Glomerular visceral epithelial cell (primary cell): ENCODE measurements around the gene RND2.
A peak's percentile ranks its signal among the peaks of the same experiment; 100 is the strongest.

Experiments
- DNase-seq: peaks from one replicate; pipeline ENCODE4 v3.0.0-alpha.2; 2016; ENCODE audit errors: extremely low spot score

The RND2 gene

GRCh38 chr17:43006639-43007551 lies 18.1 kb upstream of the RND2 start, which contains the start of gene IFI35:
IFI35 (plus strand) TSS chr17:43006784; CDS start chr17:43006948, 164 bp downstream.
- peak; percentile 86 for DNase-seq

- no peak for DNase-seq
These were observed 14.2 kb upstream of the RND2 start for GRCh38 chr17:43010667-43011308.

- no peak for DNase-seq
These were observed 13.1 kb upstream of the RND2 start for GRCh38 chr17:43011728-43012472.

- no peak for DNase-seq
These were observed 11.7 kb upstream of the RND2 start for GRCh38 chr17:43013296-43013695.

- no peak for DNase-seq
These were observed 10.9 kb upstream of the RND2 start for GRCh38 chr17:43014020-43014648.

GRCh38 chr17:43014649-43015542 lies 10.1 kb upstream of the RND2 start:
- no peak for DNase-seq

GRCh38 chr17:43015579-43015978 lies 9.5 kb upstream of the RND2 start:
- no peak for DNase-seq

GRCh38 chr17:43016216-43016615 lies 8.8 kb upstream of the RND2 start:
- DNase-seq: no peak

- no peak for DNase-seq
These were observed 6.8 kb upstream of the RND2 start for GRCh38 chr17:43018008-43018853.

GRCh38 chr17:43018932-43019331 lies 6.1 kb upstream of the RND2 start:
- DNase-seq: no peak

- no peak for DNase-seq
These were observed 5.6 kb upstream of the RND2 start for GRCh38 chr17:43019418-43019817.

- no peak for DNase-seq
These were observed 4.9 kb upstream of the RND2 start for GRCh38 chr17:43020030-43020621.

- DNase-seq: peak; percentile 83
These were observed 4.0 kb upstream of the RND2 start for GRCh38 chr17:43020789-43021740.

GRCh38 chr17:43021741-43022512 lies 3.1 kb upstream of the RND2 start, which contains the start of gene VAT1:
VAT1 (minus strand) TSS chr17:43022385; CDS start chr17:43022322, 63 bp downstream.
- DNase-seq: peak; percentile 82

GRCh38 chr17:43025290-43025657 lies 243 bp downstream of the RND2 start:
- DNase-seq: no peak

GRCh38 chr17:43025766-43026537 lies 921 bp downstream of the RND2 start:
- DNase-seq: no peak

- DNase-seq: no peak
These were observed 1.6 kb downstream of the RND2 start for GRCh38 chr17:43026595-43026994.
